PC-9 (cell line): ENCODE measurements around the gene CBFA2T3. TPM values are rescaled to one million over a fixed set of nuclear protein-coding genes. Genes with fewer than 3 reads are reported as not detected.

Experiments
- BruUV-seq: library from RNA; stranded (reverse); fragments of 400-500 nt; replicated peaks from 2 replicates; lab custom pipeline; 2021; lab: Mats Ljungman, UMichigan
- CTCF ChIA-PET: fragments of 300-600 bp; sonication (Branson Sonifier 250); formaldehyde crosslinking; loops from one replicate; lab custom pipeline; 2022; ENCODE audit warnings: antibody characterized with exemption; lab: Charles Lee
- POLR2A ChIA-PET: fragments of 300-600 bp; sonication (Branson Sonifier 250); formaldehyde crosslinking; loops from one replicate; lab custom pipeline; 2022; ENCODE audit warnings: antibody characterized with exemption; ENCODE audit not compliant: unreplicated experiment; lab: Charles Lee
- DNase-seq, 2 experiments: peaks; one replicate each; pipeline versions ENCODE4 v3.0.0 to v3.0.0-alpha.2; 2015 to 2022; ENCODE audit warnings: mixed read lengths in 1 of 2
- H2AFZ ChIP-seq: fragments of 200-600 bp; sonication (generic); 2 replicates; pipeline ENCODE4 v1.8.1; 2017; ENCODE audit warnings: antibody characterized with exemption
- H3F3A ChIP-seq: fragments of 200-600 bp; sonication (generic); 2 replicates; pipeline ENCODE4 v1.8.1; 2017; ENCODE audit warnings: antibody characterized with exemption, mild to moderate bottlenecking, low read depth; ENCODE audit not compliant: insufficient read depth
- H3K27ac ChIP-seq: fragments of 200-600 bp; sonication (generic); 2 replicates; pipeline ENCODE4 v1.6.1; 2016; ENCODE audit warnings: mixed run types
- H3K27me3 ChIP-seq: fragments of 200-600 bp; sonication (generic); 2 replicates; pipeline ENCODE4 v1.6.1; 2016; ENCODE audit warnings: low read depth, mixed run types; ENCODE audit not compliant: insufficient read depth
- H3K36me3 ChIP-seq: fragments of 200-600 bp; sonication (generic); 2 replicates; pipeline ENCODE4 v1.6.1; 2016; ENCODE audit warnings: low read depth, mixed run types
- H3K4me1 ChIP-seq: fragments of 200-600 bp; sonication (generic); replicated peaks from 2 replicates; pipeline ENCODE4 v1.6.1; 2016; ENCODE audit warnings: mixed run types; ENCODE audit not compliant: insufficient read depth
- H3K4me2 ChIP-seq: fragments of 200-600 bp; sonication (generic); 2 replicates; pipeline ENCODE4 v1.6.1; 2017; ENCODE audit warnings: mixed run types
- H3K4me3 ChIP-seq: fragments of 200-600 bp; sonication (generic); 2 replicates; pipeline ENCODE4 v1.6.1; 2016; ENCODE audit warnings: mixed run types
- H3K79me2 ChIP-seq: fragments of 200-600 bp; sonication (generic); 2 replicates; pipeline ENCODE4 v1.6.1; 2017; ENCODE audit warnings: low read depth, mixed run types
- H3K9me2 ChIP-seq: fragments of 200-600 bp; sonication (generic); 2 replicates; pipeline ENCODE4 v1.8.1; 2017; ENCODE audit warnings: mild to moderate bottlenecking; ENCODE audit not compliant: insufficient read depth
- H3K9me3 ChIP-seq: fragments of 200-600 bp; sonication (generic); 2 replicates; pipeline ENCODE4 v1.8.1; 2016; ENCODE audit warnings: low read depth; ENCODE audit not compliant: insufficient read depth
- H4K20me1 ChIP-seq: fragments of 200-600 bp; sonication (generic); 2 replicates; pipeline ENCODE4 v1.8.1; 2017; ENCODE audit not compliant: insufficient read depth
- CTCF ChIP-seq: fragments of 200-600 bp; sonication (generic); conservative IDR thresholded peaks from 2 replicates; pipeline ENCODE4 v1.6.1; 2017; ENCODE audit warnings: mixed run types, antibody characterized with exemption, mild to moderate bottlenecking, moderate library complexity
- EZH2 ChIP-seq: fragments of 200-600 bp; sonication (generic); IDR thresholded peaks from 2 replicates; pipeline ENCODE4 v1.8.0; 2017; ENCODE audit warnings: antibody characterized with exemption, low read depth
- intact Hi-C: fragments of 100-400 bp; cut with micrococcal nuclease; formaldehyde crosslinking; loops from one replicate; pipeline ENCODE4 v1.10.0; 2022; ENCODE audit not compliant: unreplicated experiment
- total RNA-seq: library from RNA; stranded (reverse); gene quantifications from 2 replicates; pipeline ENCODE4 v1.2.3, GENCODE V29; 2021

The CBFA2T3 gene
- total RNA-seq, 1 experiment from 2014 or later, result 1.0 TPM

GRCh38 chr16:88864099-88864498, 112.9 kb downstream of the CBFA2T3 start:
- intact Hi-C loops, result no loop called here
- no peaks in the 10 kb centered on the region for H3K9me2 ChIP-seq
- POLR2A ChIA-PET, result no interaction called here
- H3K4me2 ChIP-seq, result no peak overlapping the region
- no peak for DNase-seq
- no peaks in the 10 kb centered on the region for H3K9me3 ChIP-seq
- H3F3A ChIP-seq, result no peaks in the 10 kb centered on the region
- H4K20me1 ChIP-seq, result no peaks in the 10 kb centered on the region
- no peak overlapping the region for H3K4me3 ChIP-seq
- no peaks in the 10 kb centered on the region for H3K4me1 ChIP-seq
- CTCF ChIA-PET, result no interaction called here
- H3K36me3 ChIP-seq, result no peaks in the 10 kb centered on the region
- H3K27me3 ChIP-seq, result peaks cover 23% of the 10 kb centered on the region
- H2AFZ ChIP-seq, result no peak overlapping the region
- no peaks in the 10 kb centered on the region for H3K79me2 ChIP-seq
- H3K27ac ChIP-seq, result no peak overlapping the region
- no TSS peak for BruUV-seq
- TF ChIP-seq CTCF (no peak), EZH2 (no peak)

GRCh38 chr16:88863426-88863825, 113.6 kb downstream of the CBFA2T3 start:
- intact Hi-C loops, result no loop called here
- DNase-seq, result no peak
- no peaks in the 10 kb centered on the region for H3K9me2 ChIP-seq
- ChIA-PET CTCF (no interaction called here), POLR2A (no interaction called here)
- H3K27ac ChIP-seq, result no peak overlapping the region
- H3K27me3 ChIP-seq, result peaks cover 17% of the 10 kb centered on the region
- no peaks in the 10 kb centered on the region for H3K4me1 ChIP-seq
- H3K4me3 ChIP-seq, result no peak overlapping the region
- no peaks in the 10 kb centered on the region for H3K36me3 ChIP-seq
- no peak overlapping the region for H2AFZ ChIP-seq
- H3K9me3 ChIP-seq, result no peaks in the 10 kb centered on the region
- BruUV-seq, result no TSS peak
- H3K4me2 ChIP-seq, result no peak overlapping the region
- no peaks in the 10 kb centered on the region for H3F3A ChIP-seq
- no peaks in the 10 kb centered on the region for H4K20me1 ChIP-seq
- no peaks in the 10 kb centered on the region for H3K79me2 ChIP-seq
- no peak for TF ChIP-seq EZH2
- no peak for TF ChIP-seq CTCF

- DNase-seq, result no peak
- peaks cover 12% of the 10 kb centered on the region for H3K27me3 ChIP-seq
- H3K9me2 ChIP-seq, result no peaks in the 10 kb centered on the region
- intact Hi-C loops, result no loop called here
- no peaks in the 10 kb centered on the region for H4K20me1 ChIP-seq
- BruUV-seq, result no TSS peak
- CTCF ChIA-PET, result no interaction called here
- H3K27ac ChIP-seq, result no peak overlapping the region
- H3K36me3 ChIP-seq, result no peaks in the 10 kb centered on the region
- H3K4me2 ChIP-seq, result no peak overlapping the region
- no peak overlapping the region for H2AFZ ChIP-seq
- TF ChIP-seq CTCF (no peak), EZH2 (no peak)
- H3K4me1 ChIP-seq, result peaks cover 3% of the 10 kb centered on the region
- POLR2A ChIA-PET, result no interaction called here
- H3F3A ChIP-seq, result no peaks in the 10 kb centered on the region
- H3K79me2 ChIP-seq, result no peaks in the 10 kb centered on the region
- no peak overlapping the region for H3K4me3 ChIP-seq
- no peaks in the 10 kb centered on the region for H3K9me3 ChIP-seq
These were observed 114.0 kb downstream of the CBFA2T3 start for GRCh38 chr16:88862968-88863367.
